ENCODE measurements around the gene TMEM17.

GRCh38 chr2:62482558-62483352 lies 23.2 kb downstream of the TMEM17 start:
- TF ChIP-seq CTCF (IDR thresholded peaks at IDR 0.05; ENCODE audit: extremely low read depth in 1 of 2, insufficient read depth in 1 of 2, low read depth in 1 of 2, low read length in 2 of 2) (no peak), POLR2AphosphoS5 (IDR thresholded peaks at IDR 0.05; ENCODE audit: insufficient read depth, low read depth, low read length) (no peak), MAX (IDR thresholded peaks at IDR 0.05; ENCODE audit: insufficient read depth, insufficient read length) (no peak), EZH2 (IDR thresholded peaks at IDR 0.05; ENCODE audit: borderline replicate concordance, low read depth, low read length, severe bottlenecking) (no peak), GATA2 (IDR thresholded peaks at IDR 0.05; ENCODE audit: insufficient read depth, insufficient read length, low read depth, low read length) (no peak), MYC (IDR thresholded peaks at IDR 0.05; ENCODE audit: low read depth, low read length) (no peak)
